Kidney epithelial cell (primary cell): Measurements from ENCODE around the gene NKX1-2. TPM values are rescaled to one million over a fixed set of nuclear protein-coding genes. Genes with fewer than 3 reads are reported as not detected.

Source experiments
- DNase-seq: peaks from one replicate; pipeline ENCODE4 v3.0.0-alpha.2; 2010; ENCODE audit warnings: low read depth
- H3K27me3 ChIP-seq: 2 replicates; pipeline ENCODE4 v1.6.0; 2011; ENCODE audit warnings: low read length; ENCODE audit not compliant: control insufficient read depth, insufficient read depth
- H3K36me3 ChIP-seq: 2 replicates; pipeline ENCODE4 v1.5.1; 2011; ENCODE audit warnings: low read length; ENCODE audit not compliant: control insufficient read depth, insufficient read depth
- H3K4me3 ChIP-seq: 2 replicates; pipeline ENCODE4 v1.5.1; 2011; ENCODE audit warnings: low read depth, mild to moderate bottlenecking, control low read depth, low read length
- total RNA-seq: library from RNA; depleted of rRNA; stranded (reverse); fragments of >200 nt; gene quantifications from 2 replicates; pipeline ENCODE4 v1.2.3, GENCODE V29; 2015
- TF ChIP-seq, protein P1 (sequence below): IDR thresholded peaks from 2 replicates; pipeline ENCODE4 v1.5.1; 2011; ENCODE audit warnings: mild to moderate bottlenecking, moderate library complexity, low read length, control low read depth, inconsistent platforms; ENCODE audit not compliant: insufficient read depth, poor library complexity, severe bottlenecking

The NKX1-2 gene
- total RNA-seq, 1 donor from 2014 or later: not detected

DNA sequence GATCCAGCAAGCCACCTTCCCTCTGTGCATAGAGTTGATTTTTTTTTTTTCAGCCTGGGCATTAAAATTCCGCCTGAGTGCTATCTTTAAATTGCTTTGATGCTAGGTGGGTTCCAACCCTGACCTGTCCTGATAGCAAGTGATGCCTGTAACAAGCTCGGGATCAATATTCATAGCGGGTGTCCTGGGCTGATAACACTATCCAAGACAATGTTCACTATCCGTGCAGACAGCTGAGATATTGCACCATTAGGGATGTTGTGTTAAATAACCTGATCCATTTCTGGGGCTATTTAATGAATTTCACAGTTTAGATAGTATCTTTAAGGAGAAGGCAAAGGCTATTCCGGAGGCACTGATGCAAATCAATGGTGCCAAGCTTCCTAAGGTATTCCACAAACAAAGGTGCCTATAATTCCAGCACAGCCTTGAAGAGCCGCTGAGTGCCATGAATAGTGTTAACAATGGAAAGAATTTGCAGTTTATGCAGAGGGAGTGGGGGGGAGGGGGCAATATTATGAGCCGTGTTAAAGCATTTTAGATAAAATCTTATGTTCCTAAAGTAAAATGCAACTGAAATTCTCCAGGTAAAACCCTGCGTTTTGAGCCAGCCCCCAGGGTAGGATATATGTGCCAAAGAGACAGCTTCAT lies 4.2 kb upstream of the NKX1-2 start:
- no peak overlapping the region for H3K4me3 ChIP-seq
- peaks cover 50% of the 10 kb centered on the region for H3K27me3 ChIP-seq
- no peak for DNase-seq
- TF ChIP-seq, protein P1, sequence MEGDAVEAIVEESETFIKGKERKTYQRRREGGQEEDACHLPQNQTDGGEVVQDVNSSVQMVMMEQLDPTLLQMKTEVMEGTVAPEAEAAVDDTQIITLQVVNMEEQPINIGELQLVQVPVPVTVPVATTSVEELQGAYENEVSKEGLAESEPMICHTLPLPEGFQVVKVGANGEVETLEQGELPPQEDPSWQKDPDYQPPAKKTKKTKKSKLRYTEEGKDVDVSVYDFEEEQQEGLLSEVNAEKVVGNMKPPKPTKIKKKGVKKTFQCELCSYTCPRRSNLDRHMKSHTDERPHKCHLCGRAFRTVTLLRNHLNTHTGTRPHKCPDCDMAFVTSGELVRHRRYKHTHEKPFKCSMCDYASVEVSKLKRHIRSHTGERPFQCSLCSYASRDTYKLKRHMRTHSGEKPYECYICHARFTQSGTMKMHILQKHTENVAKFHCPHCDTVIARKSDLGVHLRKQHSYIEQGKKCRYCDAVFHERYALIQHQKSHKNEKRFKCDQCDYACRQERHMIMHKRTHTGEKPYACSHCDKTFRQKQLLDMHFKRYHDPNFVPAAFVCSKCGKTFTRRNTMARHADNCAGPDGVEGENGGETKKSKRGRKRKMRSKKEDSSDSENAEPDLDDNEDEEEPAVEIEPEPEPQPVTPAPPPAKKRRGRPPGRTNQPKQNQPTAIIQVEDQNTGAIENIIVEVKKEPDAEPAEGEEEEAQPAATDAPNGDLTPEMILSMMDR: no peak
- H3K36me3 ChIP-seq: no peaks in the 10 kb centered on the region

DNA sequence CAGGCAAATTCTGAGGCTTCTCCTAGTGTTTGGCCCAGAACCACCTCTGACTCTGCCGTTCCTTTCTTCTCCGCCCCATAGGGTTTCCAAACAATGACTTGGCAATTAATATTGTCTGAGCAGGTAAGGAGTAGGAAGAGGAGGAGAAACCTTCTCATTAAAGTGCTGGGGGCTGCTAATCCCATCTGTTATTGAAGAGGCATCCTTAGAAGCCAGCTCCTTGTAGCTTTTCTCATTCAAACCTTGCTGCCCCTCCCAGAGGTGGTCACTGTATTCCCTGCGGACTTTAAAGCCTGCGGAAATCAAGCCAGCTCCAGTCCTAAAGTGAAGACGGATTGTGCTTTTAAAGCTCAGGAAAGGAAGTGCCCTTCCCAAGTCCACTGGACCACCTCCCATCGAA lies 1.4 kb upstream of the NKX1-2 start:
- DNase-seq: no peak
- H3K27me3 ChIP-seq: peaks cover 72% of the 10 kb centered on the region
- H3K36me3 ChIP-seq: no peaks in the 10 kb centered on the region
- TF ChIP-seq, protein P1: no peak
- no peak overlapping the region for H3K4me3 ChIP-seq

- H3K36me3 ChIP-seq: no peaks in the 10 kb centered on the region
- H3K4me3 ChIP-seq: no peak overlapping the region
- peaks cover 72% of the 10 kb centered on the region for H3K27me3 ChIP-seq
- TF ChIP-seq, protein P1: no peak
- no peak for DNase-seq
Measured at GRCh38 chr10:124450783-124451057, 885 bp upstream of the NKX1-2 start.

DNA sequence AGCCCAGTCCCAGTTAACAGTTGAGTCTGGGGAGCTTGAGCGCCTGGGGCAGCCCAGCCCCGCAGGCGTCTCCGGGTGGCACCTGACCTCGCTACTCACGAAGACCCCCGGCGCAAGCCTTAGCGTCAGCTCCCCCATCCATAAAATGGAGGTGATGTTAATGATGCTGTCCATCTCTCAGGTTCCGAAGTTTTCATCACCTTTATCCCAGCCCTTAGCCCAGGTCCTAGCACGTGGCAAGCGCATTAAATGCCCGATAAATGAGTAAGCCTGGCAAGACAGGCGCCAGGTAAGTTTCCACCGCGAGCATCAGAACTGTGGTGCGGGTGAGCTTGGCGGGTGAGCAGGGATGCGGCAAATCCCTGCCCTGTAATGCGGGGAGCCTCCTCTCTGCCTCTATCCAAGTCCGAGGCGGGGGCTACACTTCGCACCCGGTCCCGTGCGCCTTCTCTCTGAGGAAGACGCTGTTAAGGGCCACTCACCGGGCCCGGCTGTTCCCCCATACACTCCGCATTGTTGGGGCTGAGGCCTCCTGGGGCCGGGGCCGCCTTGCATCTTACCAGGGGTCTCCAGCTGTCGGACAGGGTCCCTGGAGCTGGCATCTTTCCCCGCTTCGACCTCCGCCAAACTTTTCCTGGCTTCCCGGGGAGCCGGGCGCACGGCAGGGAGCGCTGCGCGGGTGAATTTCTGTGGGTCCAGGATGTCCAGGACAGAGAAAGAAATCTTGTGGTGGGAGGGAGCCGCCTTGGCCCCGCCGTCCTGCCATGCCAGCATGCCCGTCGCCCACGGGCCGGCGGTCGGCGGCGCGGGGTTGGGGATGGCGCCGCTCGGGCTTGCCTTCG lies 444 bp downstream of the NKX1-2 start:
- Histone ChIP-seq H3K36me3 (no peaks in the 10 kb centered on the region), H3K27me3 (peaks cover 63% of the 10 kb centered on the region), H3K4me3 (no peak overlapping the region)
- TF ChIP-seq, protein P1: no peak
- DNase-seq: no peak

DNA sequence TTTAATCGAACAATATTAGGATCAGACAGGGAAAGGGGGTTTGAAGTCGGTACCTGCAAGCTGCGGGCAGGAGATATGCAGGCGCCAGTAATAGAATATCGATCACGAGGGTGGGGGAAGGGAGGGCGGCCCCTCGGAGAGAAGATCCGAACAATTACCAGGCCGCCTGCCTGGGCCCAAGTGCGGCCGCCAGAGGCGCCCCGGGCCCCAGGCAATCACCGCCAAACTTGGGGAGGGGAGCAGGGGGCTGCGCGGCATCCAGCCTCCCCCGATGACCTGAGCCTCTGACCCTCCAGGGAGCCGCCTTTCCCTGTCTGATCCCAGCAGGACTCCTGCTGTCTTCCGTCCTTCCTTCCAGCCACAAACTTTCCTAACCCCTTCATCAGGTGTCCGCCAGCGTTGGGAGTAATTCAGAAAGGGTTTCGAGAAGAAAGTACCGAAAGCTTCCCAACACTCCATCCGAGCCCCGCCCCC lies 1.1 kb downstream of the NKX1-2 start:
- DNase-seq: no peak
- TF ChIP-seq, protein P1: no peak
- Histone ChIP-seq H3K36me3 (no peaks in the 10 kb centered on the region), H3K27me3 (peaks cover 65% of the 10 kb centered on the region), H3K4me3 (no peak overlapping the region)
